Heart left ventricle (tissue), 16 donors: ENCODE measurements around the gene SNRPB2. TPM values are rescaled to one million over a fixed set of nuclear protein-coding genes. Genes with fewer than 3 reads are reported as not detected.

Experiments
- ATAC-seq, 4 donors: fragments of 200-7000 bp; cut with Tn5 transposase; one replicate each; pipeline ENCODE4 v1.9.1; 2020 to 2022; ENCODE audit warnings: moderate library complexity in 4 of 4, mild to moderate bottlenecking in 3 of 4, moderate number of reproducible peaks in 1 of 4
- DNase-seq, 5 donors: peaks; one replicate each; pipeline ENCODE4 v3.0.0-alpha.2; 2020
- H3K27ac ChIP-seq, 12 donors: fragments of 200-600 bp; sonication (generic) in 4 of 12; one replicate each; pipeline versions ENCODE4 v1.5.0 to v1.8.0; 2016 to 2022; ENCODE audit warnings: mild to moderate bottlenecking in 2 of 12
- H3K27me3 ChIP-seq, 9 donors: fragments of 200-600 bp; sonication (generic) in 2 of 9; one replicate each; pipeline versions ENCODE4 v1.5.1 to v1.8.0; 2016 to 2022; ENCODE audit warnings: mild to moderate bottlenecking in 3 of 9
- H3K36me3 ChIP-seq, 9 donors: fragments of 200-600 bp; sonication (generic) in 2 of 9; one replicate each; pipeline versions ENCODE4 v1.5.0 to v1.8.0; 2018 to 2022; ENCODE audit warnings: mild to moderate bottlenecking in 2 of 9
- H3K4me1 ChIP-seq, 12 donors: fragments of 200-600 bp; sonication (generic) in 4 of 12; one replicate each; pipeline versions ENCODE4 v1.5.0 to v1.8.0; 2016 to 2022; ENCODE audit warnings: mild to moderate bottlenecking in 3 of 12
- H3K4me3 ChIP-seq, 12 donors: fragments of 200-600 bp; sonication (generic) in 4 of 12; one replicate each; pipeline versions ENCODE4 v1.5.0 to v1.8.0; 2017 to 2022; ENCODE audit warnings: mild to moderate bottlenecking in 9 of 12, moderate library complexity in 4 of 12
- H3K9me3 ChIP-seq, 12 donors: fragments of 200-600 bp; sonication (generic) in 4 of 12; one replicate each; pipeline versions ENCODE4 v1.5.0 to v1.8.0; 2016 to 2022; ENCODE audit warnings: mild to moderate bottlenecking in 1 of 12
- POLR2A ChIP-seq, 2 donors: fragments of 450-650 bp; IDR thresholded peaks; one replicate each; pipeline ENCODE4 v1.6.1; 2017; ENCODE audit warnings: antibody characterized with exemption in 2 of 2, mild to moderate bottlenecking in 2 of 2, moderate library complexity in 2 of 2
- WGBS, 4 donors: extraction: QIAGEN DNeasy Blood & Tissue Kit in 2 of 4; methylation state at CpG; one replicate each; pipeline versions ENCODE4 v1.1.5 to v1.1.7; 2013 to 2018; 5-methylcytosine and 5-hydroxymethylcytosine counted together
- intact Hi-C, 10 donors: fragments of 100-400 bp; cut with DNase I; formaldehyde crosslinking; loops; one replicate each; pipeline versions ENCODE4 v1.11.1 to v1.14.2; 2022
- polyA plus RNA-seq, 2 donors: library from polyadenylated mRNA; stranded (reverse); fragments of 200-250 nt; gene quantifications; one replicate each; pipeline ENCODE4 v1.2.3, GENCODE V29; 2013
- total RNA-seq, 9 donors: library from RNA; depleted of rRNA in 2 of 9; stranded (reverse); fragments of >200 nt in 2 of 9; fragmentation: NEBNext Ultra II Directional in 3 of 9; extraction: Animal tissue kit (Norgen Biotek cat#: 25700) in 3 of 9; gene quantifications; one replicate each; pipeline versions ENCODE4 v1.1.0 to v1.2.4, GENCODE V29; 2016 to 2023
- TF ChIP-seq, protein P1 (sequence below), 12 donors: fragments of 200-600 bp; sonication (generic) in 4 of 12; IDR thresholded peaks; one replicate each; pipeline versions ENCODE4 v1.5.0 to v1.8.0; 2018 to 2022; ENCODE audit warnings: antibody characterized with exemption in 12 of 12, mild to moderate bottlenecking in 5 of 12
- donor health status: ischemic (EF 13 %, LVEDD 7.1; RV severe dilation, severe dysfunction).
- donor health status: healthy with polysubstance abuse.
- donor health status: DM: no; HTN: yes; CAD: no.
- donor health status: DM: no; HTN: no; CAD: no.
- donor health status: ischemic (EF 25% LVEDD 6.9; RV normal size, moderate dysfunction).
- donor health status: ischemic (EF 25% LVEDD 5.7; RV mildly dilated, moderate dysfunction).
- donor health status: healthy.
- donor health status: DM: yes; HTN: yes; CAD: no.
- donor health status: ischemic (EF 35%, LVEDD 5.7; RV mildly dilated, moderate dysfunction).
- donor health status: nonischemic (EF 11% LVEDD 7.7; RV severe dilation, severe dysfunction).
- donor health status: DM: yes; HTN: yes; CAD: no.
- donor health status: PGD.
- donor health status: ischemic (EF 29% LVEDD 5.4; RV normal size, mild dysfunction).
- donor health status: nonischemic (EF 23%, LVEDD 6.1; RV moderate dilation, normal function).

The SNRPB2 gene
- total and polyA plus RNA-seq, 11 donors, result 20.2 to 60.9 (median 33.2) TPM

GRCh38 chr20:16714242-16714641 is 15.6 kb upstream of the SNRPB2 start:
- H3K4me1 ChIP-seq, result peaks cover 0 to 11% (median 0%) of the 10 kb centered on the region in 12 donors
- H3K27me3 ChIP-seq, result peaks cover 0 to 5% (median 0%) of the 10 kb centered on the region in 9 donors
- TF ChIP-seq POLR2A (IDR thresholded peaks at IDR 0.05), result no peak
- TF ChIP-seq, protein P1, sequence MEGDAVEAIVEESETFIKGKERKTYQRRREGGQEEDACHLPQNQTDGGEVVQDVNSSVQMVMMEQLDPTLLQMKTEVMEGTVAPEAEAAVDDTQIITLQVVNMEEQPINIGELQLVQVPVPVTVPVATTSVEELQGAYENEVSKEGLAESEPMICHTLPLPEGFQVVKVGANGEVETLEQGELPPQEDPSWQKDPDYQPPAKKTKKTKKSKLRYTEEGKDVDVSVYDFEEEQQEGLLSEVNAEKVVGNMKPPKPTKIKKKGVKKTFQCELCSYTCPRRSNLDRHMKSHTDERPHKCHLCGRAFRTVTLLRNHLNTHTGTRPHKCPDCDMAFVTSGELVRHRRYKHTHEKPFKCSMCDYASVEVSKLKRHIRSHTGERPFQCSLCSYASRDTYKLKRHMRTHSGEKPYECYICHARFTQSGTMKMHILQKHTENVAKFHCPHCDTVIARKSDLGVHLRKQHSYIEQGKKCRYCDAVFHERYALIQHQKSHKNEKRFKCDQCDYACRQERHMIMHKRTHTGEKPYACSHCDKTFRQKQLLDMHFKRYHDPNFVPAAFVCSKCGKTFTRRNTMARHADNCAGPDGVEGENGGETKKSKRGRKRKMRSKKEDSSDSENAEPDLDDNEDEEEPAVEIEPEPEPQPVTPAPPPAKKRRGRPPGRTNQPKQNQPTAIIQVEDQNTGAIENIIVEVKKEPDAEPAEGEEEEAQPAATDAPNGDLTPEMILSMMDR (IDR thresholded peaks at IDR 0.05), result no peak
- intact Hi-C loops, result loop anchor here in 1 of 10 donors (10.0 kb wide), 1 partner anchor 199 kb away; no protein-coding TSS in a partner anchor
- ATAC-seq (peak in 3 of 4 donors; percentile 55 to 76 (median 63)), DNase-seq (no peak)
- H3K4me3 ChIP-seq, result no peak overlapping the region
- H3K9me3 ChIP-seq, result no peaks in the 10 kb centered on the region
- H3K27ac ChIP-seq, result no peak overlapping the region
- WGBS, 4 donors, result 47 to 59% (median 53%) methylated on average over 5 of the region's 5 CpGs
- no peaks in the 10 kb centered on the region for H3K36me3 ChIP-seq

DNA sequence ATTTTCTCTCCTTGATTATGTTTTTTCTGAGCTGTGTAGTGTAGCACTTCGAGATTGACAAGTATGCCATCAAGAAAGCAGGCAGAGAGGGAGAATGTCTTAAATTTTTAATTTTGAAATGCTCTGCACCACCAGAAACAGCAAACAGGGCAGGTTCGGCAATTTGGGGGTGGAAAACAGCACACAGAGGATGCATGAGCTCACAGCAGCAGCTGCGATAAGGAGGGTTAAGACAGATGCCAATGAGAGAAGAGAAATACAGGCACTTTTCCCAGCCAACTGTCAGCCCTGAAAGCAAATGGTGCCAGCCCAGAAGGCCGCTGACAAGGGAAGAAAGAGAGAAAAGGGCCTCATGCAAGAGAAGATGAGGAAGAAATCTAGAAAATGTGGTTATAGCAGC is 15.1 kb upstream of the SNRPB2 start:
- WGBS, 4 donors, result 52 to 65% (median 53%) methylated on average over 4 of the region's 4 CpGs
- intact Hi-C loops, result loop anchor here in 1 of 10 donors (10.0 kb wide), 1 partner anchor 200 kb away; no protein-coding TSS in a partner anchor

DNA sequence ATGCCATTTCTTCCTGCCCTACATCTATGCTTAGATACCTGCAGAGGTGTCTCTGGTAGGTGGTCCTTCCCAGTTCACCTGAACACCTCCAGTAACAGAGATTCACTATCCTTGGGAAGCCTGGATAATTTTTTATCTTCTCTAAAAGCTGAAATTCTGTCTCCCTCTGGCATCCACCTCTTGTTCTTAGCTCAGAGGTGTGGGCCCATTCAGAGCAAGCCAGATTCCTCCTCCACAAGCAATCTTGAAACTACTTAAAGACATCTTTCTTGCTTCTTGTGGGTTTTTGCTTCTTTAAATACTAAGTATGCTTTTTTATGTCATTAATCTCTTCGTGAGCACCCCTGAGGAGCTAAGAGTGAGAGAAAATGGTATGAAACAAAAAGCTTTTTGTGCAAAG is 10.4 kb upstream of the SNRPB2 start:
- H3K4me1 ChIP-seq, result peaks cover 0 to 4% (median 0%) of the 10 kb centered on the region in 12 donors
- H3K9me3 ChIP-seq, result peaks cover 0 to under 1% (median 0%) of the 10 kb centered on the region in 12 donors
- no peak overlapping the region for H3K27ac ChIP-seq
- H3K36me3 ChIP-seq, result no peaks in the 10 kb centered on the region
- intact Hi-C loops, result loop anchor here in 1 of 10 donors (10.0 kb wide), 1 partner anchor 205 kb away; no protein-coding TSS in a partner anchor
- ATAC-seq, result no peak
- 64 to 75% (median 68%) methylated on average over 1 of the region's 1 CpG for WGBS, 4 donors
- TF ChIP-seq, protein P1 (IDR thresholded peaks at IDR 0.05), result no peak
- no peak for TF ChIP-seq POLR2A (IDR thresholded peaks at IDR 0.05)
- H3K27me3 ChIP-seq, result peaks cover 0 to 31% (median 8%) of the 10 kb centered on the region in 9 donors
- H3K4me3 ChIP-seq, result no peak overlapping the region
- DNase-seq, result no peak

More for the DNA sequence above, 15.1 kb upstream of the SNRPB2 start:
- Histone ChIP-seq H3K27ac (no peak overlapping the region), H3K4me3 (no peak overlapping the region), H3K4me1 (peaks cover 0 to 11% (median 0%) of the 10 kb centered on the region in 12 donors), H3K27me3 (peaks cover 0 to 9% (median 0%) of the 10 kb centered on the region in 9 donors), H3K9me3 (no peaks in the 10 kb centered on the region), H3K36me3 (no peaks in the 10 kb centered on the region)
- no peak for DNase-seq
- TF ChIP-seq, protein P1 (IDR thresholded peaks at IDR 0.05), result no peak
- TF ChIP-seq POLR2A (IDR thresholded peaks at IDR 0.05), result no peak
- ATAC-seq, result no peak

DNA sequence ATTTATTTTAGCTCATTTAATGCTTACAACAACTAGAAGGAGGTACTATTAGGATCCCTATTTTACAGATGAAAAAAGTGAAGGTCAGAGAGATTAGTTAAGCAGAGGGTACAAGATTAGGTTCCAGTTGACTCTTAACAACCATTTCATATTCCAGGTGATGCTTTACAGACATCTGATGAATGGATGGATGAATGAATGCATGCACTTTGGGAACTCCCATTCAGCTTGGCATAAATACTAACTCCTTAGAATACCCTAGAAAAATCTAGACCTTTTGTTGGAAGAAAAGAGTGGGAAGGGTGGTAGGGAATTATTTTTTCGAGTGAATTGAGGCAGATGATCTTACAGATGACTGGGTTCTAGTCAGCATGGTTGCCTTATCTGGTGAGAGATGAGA is 746 bp upstream of the SNRPB2 start:
- 89 to 98% (median 95%) methylated on average over 1 of the region's 1 CpG for WGBS, 4 donors
- no peak for ATAC-seq
- H3K9me3 ChIP-seq, result peaks cover 0 to 8% (median 0%) of the 10 kb centered on the region in 12 donors
- peak overlapping the region in 11 of 12 donors; percentile 85 to 98 (median 92) for H3K4me3 ChIP-seq
- peaks cover 6 to 40% (median 14%) of the 10 kb centered on the region in 12 donors for H3K4me1 ChIP-seq
- peaks cover 0 to 33% (median 14%) of the 10 kb centered on the region in 9 donors for H3K27me3 ChIP-seq
- TF ChIP-seq, protein P1 (IDR thresholded peaks at IDR 0.05), result no peak
- TF ChIP-seq POLR2A (IDR thresholded peaks at IDR 0.05), result no peak
- no peak for DNase-seq
- peak overlapping the region in 4 of 12 donors; percentile 83 to 89 (median 86) for H3K27ac ChIP-seq
- peaks cover 0 to 26% (median 24%) of the 10 kb centered on the region in 9 donors for H3K36me3 ChIP-seq
- intact Hi-C loops, result loop anchor here in 5 of 10 donors (2.0 to 10.0 kb wide), 3 partner anchors 152 to 156 kb away; partner anchors contain the start of gene KIF16B (in 4 of the 5)
